ENCODE data around the gene HNRNPA1. TPM values are rescaled to one million over a fixed set of nuclear protein-coding genes. Genes with fewer than 3 reads are reported as not detected.

The HNRNPA1 gene
- total RNA-seq, 2 donors from 2014 or later, result 219 to 695 TPM

DNA sequence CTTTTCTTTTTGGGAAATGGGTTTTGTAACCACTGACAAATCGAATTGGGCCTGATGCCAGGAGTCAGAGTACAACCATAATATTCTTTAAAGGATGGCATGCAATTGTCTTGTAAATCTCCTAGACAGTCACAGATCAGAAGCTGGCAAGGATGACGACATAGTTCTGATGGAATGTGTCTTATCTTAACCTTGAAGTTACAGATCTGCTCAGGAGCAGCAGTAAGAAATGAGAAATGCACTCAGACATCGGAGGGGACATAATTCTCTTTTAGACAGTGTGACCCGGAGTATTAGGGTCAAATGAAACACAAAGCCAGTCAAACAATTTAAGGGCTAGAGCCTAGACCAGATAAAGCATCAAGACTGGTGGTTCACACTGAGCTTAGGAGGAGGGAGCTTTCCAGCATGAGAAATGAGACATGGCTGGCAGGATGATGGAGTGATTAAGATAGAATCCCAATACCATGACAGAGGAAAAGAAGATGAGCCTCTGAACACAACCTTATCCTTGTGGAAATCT lies 18.1 kb upstream of the HNRNPA1 start:
- ATAC-seq (ENCODE audit: insufficient number of reproducible peaks, low FRiP score, low read depth), result no peak
- no peaks in the 10 kb centered on the region for H3K27me3 ChIP-seq (replicated peaks; ENCODE audit: insufficient read depth)
- TF ChIP-seq, protein P1, sequence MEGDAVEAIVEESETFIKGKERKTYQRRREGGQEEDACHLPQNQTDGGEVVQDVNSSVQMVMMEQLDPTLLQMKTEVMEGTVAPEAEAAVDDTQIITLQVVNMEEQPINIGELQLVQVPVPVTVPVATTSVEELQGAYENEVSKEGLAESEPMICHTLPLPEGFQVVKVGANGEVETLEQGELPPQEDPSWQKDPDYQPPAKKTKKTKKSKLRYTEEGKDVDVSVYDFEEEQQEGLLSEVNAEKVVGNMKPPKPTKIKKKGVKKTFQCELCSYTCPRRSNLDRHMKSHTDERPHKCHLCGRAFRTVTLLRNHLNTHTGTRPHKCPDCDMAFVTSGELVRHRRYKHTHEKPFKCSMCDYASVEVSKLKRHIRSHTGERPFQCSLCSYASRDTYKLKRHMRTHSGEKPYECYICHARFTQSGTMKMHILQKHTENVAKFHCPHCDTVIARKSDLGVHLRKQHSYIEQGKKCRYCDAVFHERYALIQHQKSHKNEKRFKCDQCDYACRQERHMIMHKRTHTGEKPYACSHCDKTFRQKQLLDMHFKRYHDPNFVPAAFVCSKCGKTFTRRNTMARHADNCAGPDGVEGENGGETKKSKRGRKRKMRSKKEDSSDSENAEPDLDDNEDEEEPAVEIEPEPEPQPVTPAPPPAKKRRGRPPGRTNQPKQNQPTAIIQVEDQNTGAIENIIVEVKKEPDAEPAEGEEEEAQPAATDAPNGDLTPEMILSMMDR (IDR thresholded peaks at IDR 0.05), result no peak
- H3K9me3 ChIP-seq, result no peaks in the 10 kb centered on the region
- DNase-seq (ENCODE audit: low spot score), result no peak
- no peak overlapping the region for H3K4me3 ChIP-seq
- H3K4me1 ChIP-seq (ENCODE audit: control insufficient read depth in 1 of 2, low read depth in 2 of 2), result peaks cover 22 to 43% of the 10 kb centered on the region in 2 donors
- no peak overlapping the region for H3K27ac ChIP-seq
- H3K36me3 ChIP-seq, result no peaks in the 10 kb centered on the region

DNA sequence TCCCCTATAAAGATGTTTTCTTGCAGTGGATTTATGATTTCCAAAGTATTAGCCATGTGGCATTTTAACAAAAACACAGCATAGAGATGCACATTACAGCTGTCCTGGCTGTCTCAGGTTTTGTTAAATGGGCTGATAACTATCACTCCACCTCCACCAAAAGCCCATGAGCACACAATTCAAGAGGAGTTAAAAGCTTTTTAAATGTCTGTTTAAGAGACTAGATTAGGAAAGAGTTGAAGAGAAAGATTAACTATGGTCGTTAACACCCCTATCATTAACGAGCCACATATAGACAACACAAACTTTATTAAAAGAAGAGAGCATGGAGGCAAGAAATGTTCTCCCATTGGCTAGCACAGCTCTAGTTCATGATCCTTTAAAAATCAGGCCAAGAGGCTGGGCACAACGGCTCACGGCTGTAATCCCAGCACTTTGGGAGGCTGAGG lies 15.1 kb upstream of the HNRNPA1 start:
- Histone ChIP-seq H3K36me3 (no peaks in the 10 kb centered on the region), H3K27me3 (replicated peaks; ENCODE audit: insufficient read depth) (no peaks in the 10 kb centered on the region), H3K4me1 (ENCODE audit: control insufficient read depth in 1 of 2, low read depth in 2 of 2) (peaks cover 0 to 15% of the 10 kb centered on the region in 2 donors), H3K9me3 (no peaks in the 10 kb centered on the region), H3K27ac (no peak overlapping the region), H3K4me3 (no peak overlapping the region)
- DNase-seq (ENCODE audit: low spot score), result no peak
- TF ChIP-seq, protein P1 (IDR thresholded peaks at IDR 0.05), result no peak
- no peak for ATAC-seq (ENCODE audit: insufficient number of reproducible peaks, low FRiP score, low read depth)

DNA sequence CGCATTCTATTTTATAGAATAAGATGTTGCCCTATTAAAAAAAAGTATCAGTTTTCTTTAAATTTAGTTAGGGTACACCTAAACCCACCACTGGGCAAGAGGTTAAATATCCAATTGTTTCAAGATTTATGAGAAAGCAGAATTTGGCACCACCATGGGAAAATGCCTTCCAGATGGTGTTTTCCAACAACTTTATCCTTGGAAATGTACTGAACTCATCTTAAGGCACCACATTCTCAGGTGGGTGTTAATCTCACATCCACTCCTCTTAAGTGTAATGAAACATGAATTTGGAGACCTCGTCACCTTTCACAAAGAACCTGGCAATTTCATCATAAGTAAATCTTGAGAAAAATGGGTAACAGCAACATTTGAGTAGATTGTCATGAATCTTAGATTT lies 13.7 kb upstream of the HNRNPA1 start:
- peaks cover 0 to 10% of the 10 kb centered on the region in 2 donors for H3K4me1 ChIP-seq (ENCODE audit: control insufficient read depth in 1 of 2, low read depth in 2 of 2)
- TF ChIP-seq, protein P1 (IDR thresholded peaks at IDR 0.05), result no peak
- no peaks in the 10 kb centered on the region for H3K9me3 ChIP-seq
- H3K36me3 ChIP-seq, result no peaks in the 10 kb centered on the region
- no peak for DNase-seq (ENCODE audit: low spot score)
- H3K27me3 ChIP-seq (replicated peaks; ENCODE audit: insufficient read depth), result no peaks in the 10 kb centered on the region
- H3K4me3 ChIP-seq, result no peak overlapping the region
- ATAC-seq (ENCODE audit: insufficient number of reproducible peaks, low FRiP score, low read depth), result no peak
- no peak overlapping the region for H3K27ac ChIP-seq

DNA sequence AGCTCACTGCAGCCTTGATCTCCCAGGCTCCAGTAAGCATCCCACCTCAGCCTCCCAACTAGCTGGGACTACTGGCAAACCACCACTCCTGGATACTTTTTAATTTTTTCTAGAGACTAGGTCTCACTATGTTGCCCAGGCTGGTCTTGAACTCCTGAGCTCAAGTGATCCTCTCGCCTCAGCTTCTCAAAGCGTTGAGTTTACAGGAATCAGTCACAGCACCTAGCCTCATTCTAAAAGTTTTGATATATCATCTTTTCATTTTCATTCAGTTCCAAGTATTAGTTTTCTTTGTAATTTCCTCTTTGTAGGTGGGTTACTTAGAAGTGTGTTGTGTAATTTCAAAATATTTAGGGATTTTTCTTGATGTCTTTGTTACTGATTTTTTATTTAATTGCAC lies 10.2 kb upstream of the HNRNPA1 start:
- Histone ChIP-seq H3K9me3 (no peaks in the 10 kb centered on the region), H3K4me1 (ENCODE audit: control insufficient read depth in 1 of 2, low read depth in 2 of 2) (no peaks in the 10 kb centered on the region), H3K4me3 (no peak overlapping the region), H3K27ac (no peak overlapping the region), H3K27me3 (replicated peaks; ENCODE audit: insufficient read depth) (no peaks in the 10 kb centered on the region), H3K36me3 (peaks cover 9% of the 10 kb centered on the region)
- DNase-seq (ENCODE audit: low spot score) (no peak), ATAC-seq (ENCODE audit: insufficient number of reproducible peaks, low FRiP score, low read depth) (no peak)
- TF ChIP-seq, protein P1 (IDR thresholded peaks at IDR 0.05), result no peak

DNA sequence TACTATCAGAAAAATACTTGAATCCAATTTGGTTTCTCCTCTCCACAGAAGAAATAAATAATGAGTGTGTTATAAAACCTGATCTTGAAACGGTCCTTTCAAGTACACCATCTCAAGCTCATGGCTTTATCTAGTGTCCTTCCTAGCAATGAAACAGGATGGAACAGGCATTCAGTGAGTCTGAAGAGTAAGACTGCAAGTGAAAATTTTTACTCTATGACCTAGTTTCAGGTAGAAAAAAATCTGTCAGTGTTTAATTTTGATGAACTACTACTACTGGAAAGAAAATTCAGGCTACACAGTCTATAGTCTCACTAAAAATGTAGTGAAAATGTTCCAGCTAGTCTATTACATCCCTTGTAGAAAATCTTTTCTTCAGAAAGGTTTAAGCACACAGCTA lies 8.3 kb upstream of the HNRNPA1 start:
- peaks cover 9% of the 10 kb centered on the region for H3K36me3 ChIP-seq
- peaks cover 0 to 2% of the 10 kb centered on the region in 2 donors for H3K4me1 ChIP-seq (ENCODE audit: control insufficient read depth in 1 of 2, low read depth in 2 of 2)
- H3K27ac ChIP-seq, result no peak overlapping the region
- no peaks in the 10 kb centered on the region for H3K9me3 ChIP-seq
- TF ChIP-seq, protein P1 (IDR thresholded peaks at IDR 0.05), result no peak
- H3K27me3 ChIP-seq (replicated peaks; ENCODE audit: insufficient read depth), result no peaks in the 10 kb centered on the region
- no peak for ATAC-seq (ENCODE audit: insufficient number of reproducible peaks, low FRiP score, low read depth)
- no peak overlapping the region for H3K4me3 ChIP-seq
- DNase-seq (ENCODE audit: low spot score), result no peak

All from thoracic aorta (tissue), 2 donors.